GM23248 (cell line): Measurements from ENCODE around the gene UGT2B11.
"Not testable (repeated sequence)": the region's sequence is repeated elsewhere in the genome, so short reads cannot be mapped to it uniquely, and the experiment has no call there.

Experiments used
- EZH2 ChIP-seq: fragments of 200-600 bp; sonication (generic); IDR thresholded peaks from 2 replicates; pipeline ENCODE4 v1.6.1; 2018; ENCODE audit warnings: antibody characterized with exemption, mild to moderate bottlenecking; ENCODE audit not compliant: insufficient read depth, poor library complexity, severe bottlenecking
- EZH2phosphoT487 ChIP-seq: fragments of 200-600 bp; sonication (generic); IDR thresholded peaks from 2 replicates; pipeline ENCODE4 v1.6.1; 2018; ENCODE audit warnings: antibody characterized with exemption, moderate library complexity, mild to moderate bottlenecking, low read depth; ENCODE audit not compliant: insufficient read depth

- TF ChIP-seq EZH2, EZH2phosphoT487: not testable (repeated sequence)
Measured at GRCh38 chr4:69179817-69180216, 34.7 kb downstream of the UGT2B11 start.
